Measurements from ENCODE around the gene GABRR1.
"Not testable (repeated sequence)": the region's sequence is repeated elsewhere in the genome, so short reads cannot be mapped to it uniquely, and the experiment has no call there.

The GABRR1 gene

DNA sequence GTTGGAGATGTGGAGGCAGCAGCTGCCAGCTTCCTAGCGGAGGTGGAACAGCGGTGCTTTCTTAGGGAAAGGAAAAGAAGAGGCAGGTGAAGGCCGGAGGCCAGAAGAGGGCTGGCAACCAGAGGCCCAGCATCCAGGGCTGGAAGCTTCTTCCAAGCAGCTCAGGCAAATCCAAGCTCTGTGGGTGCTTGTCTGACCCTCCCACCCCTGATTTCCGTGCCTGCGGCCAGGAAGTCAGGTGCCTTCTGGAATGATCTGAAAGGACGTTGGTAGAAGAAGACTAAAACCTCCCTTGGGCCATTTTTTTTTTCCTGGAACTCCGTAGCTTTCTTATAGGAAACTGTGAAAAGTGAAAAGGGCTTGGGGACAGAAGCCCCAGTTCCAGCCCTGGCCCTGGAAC is 33.1 kb upstream of the GABRR1 start:
- CTCF ChIA-PET = interaction anchor here (0.6 to 1.1 kb wide), 2 partner anchors 172 to 268 kb away, joined by 3 read pairs; no protein-coding TSS in a partner anchor
- DNase-seq (ENCODE audit: extremely low spot score) = no peak
- TF ChIP-seq FOXA1 (IDR thresholded peaks at IDR 0.05) (no peak), ARNT (IDR thresholded peaks at IDR 0.05) (no peak), L3MBTL2 (conservative IDR thresholded peaks at IDR 0.05) (no peak), HDGF (IDR thresholded peaks at IDR 0.05; ENCODE audit: borderline replicate concordance) (no peak), LEF1 (IDR thresholded peaks at IDR 0.05; ENCODE audit: borderline replicate concordance) (no peak), FOXK2 (IDR thresholded peaks at IDR 0.05) (no peak), NFRKB (IDR thresholded peaks at IDR 0.05) (no peak), CTBP1 (IDR thresholded peaks at IDR 0.05; ENCODE audit: borderline replicate concordance) (no peak), SUZ12 (IDR thresholded peaks at IDR 0.05) (no peak), TARDBP (IDR thresholded peaks at IDR 0.05) (no peak), ZNF384 (IDR thresholded peaks at IDR 0.05) (no peak)
- TF ChIP-seq, protein P1, sequence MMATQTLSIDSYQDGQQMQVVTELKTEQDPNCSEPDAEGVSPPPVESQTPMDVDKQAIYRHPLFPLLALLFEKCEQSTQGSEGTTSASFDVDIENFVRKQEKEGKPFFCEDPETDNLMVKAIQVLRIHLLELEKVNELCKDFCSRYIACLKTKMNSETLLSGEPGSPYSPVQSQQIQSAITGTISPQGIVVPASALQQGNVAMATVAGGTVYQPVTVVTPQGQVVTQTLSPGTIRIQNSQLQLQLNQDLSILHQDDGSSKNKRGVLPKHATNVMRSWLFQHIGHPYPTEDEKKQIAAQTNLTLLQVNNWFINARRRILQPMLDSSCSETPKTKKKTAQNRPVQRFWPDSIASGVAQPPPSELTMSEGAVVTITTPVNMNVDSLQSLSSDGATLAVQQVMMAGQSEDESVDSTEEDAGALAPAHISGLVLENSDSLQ (IDR thresholded peaks at IDR 0.05) = no peak
- POLR2A ChIA-PET = no interaction called here

DNA sequence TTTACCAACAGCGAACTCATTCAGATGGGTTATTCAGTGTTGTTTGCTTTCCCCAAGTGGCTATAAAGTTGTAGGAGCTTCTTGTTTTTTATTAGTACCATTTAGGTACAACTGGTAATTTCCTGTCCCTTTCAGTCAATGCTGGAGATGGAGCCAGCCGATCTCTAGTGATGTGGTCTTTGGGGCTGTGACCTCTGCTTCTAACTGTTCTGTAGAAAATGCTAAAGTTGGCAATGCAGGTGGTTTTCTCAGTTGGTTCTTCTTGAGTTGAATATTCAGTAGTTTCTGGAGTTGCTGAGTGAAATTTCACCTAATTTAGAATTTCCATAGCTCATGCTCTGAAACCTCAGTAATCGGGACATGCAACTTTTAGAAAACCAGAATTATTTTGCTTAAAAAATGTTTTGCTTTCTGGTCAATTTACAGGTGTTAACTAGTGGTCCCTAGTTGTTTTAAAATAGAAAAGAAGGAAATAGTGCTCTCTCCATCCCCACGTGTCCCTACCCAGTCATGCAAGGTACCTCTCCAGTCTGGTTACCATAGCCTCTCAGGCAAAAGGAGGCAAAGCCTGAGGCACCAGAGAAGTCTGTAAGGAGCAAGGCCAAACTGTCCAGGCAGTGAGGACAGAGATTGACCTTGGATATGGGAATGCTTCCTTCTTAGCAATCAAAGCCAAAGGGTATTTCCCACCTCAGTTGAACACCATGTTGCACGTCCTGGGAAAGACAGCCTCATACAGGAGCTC is 27.3 kb upstream of the GABRR1 start:
- no peak for DNase-seq (ENCODE audit: extremely low spot score)
- ChIA-PET POLR2A (interaction anchor here (0.6 kb wide), 1 partner anchor 254 kb away, joined by 3 read pairs; no protein-coding TSS in a partner anchor), CTCF (interaction anchor here (1.1 to 1.6 kb wide), 2 partner anchors 122 to 262 kb away, joined by 3 to 7 read pairs; no protein-coding TSS in a partner anchor)
- TF ChIP-seq FOXK2 (IDR thresholded peaks at IDR 0.05) (no peak), ZNF384 (IDR thresholded peaks at IDR 0.05) (no peak), SP1 (IDR thresholded peaks at IDR 0.05) (no peak)

DNA sequence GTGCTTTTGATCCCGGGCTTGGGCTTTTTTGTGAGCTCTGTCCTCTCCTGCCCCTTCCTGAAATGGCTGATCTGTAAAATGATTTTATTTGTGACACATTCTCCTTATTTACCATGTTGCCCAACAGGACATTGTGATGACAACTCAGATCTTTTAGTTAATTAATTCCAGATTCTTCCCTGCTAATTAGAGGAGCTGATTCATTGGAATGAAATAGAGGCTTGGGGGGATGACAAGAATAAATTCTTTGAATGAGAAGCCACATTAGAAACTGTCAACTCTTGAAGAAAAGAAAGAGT is 26.1 kb upstream of the GABRR1 start:
- ChIA-PET CTCF (interaction anchor here (0.6 to 1.6 kb wide), 6 partner anchors 8 to 260 kb away, joined by 3 to 7 read pairs (median 4); no protein-coding TSS in a partner anchor), POLR2A (no interaction called here)

DNA sequence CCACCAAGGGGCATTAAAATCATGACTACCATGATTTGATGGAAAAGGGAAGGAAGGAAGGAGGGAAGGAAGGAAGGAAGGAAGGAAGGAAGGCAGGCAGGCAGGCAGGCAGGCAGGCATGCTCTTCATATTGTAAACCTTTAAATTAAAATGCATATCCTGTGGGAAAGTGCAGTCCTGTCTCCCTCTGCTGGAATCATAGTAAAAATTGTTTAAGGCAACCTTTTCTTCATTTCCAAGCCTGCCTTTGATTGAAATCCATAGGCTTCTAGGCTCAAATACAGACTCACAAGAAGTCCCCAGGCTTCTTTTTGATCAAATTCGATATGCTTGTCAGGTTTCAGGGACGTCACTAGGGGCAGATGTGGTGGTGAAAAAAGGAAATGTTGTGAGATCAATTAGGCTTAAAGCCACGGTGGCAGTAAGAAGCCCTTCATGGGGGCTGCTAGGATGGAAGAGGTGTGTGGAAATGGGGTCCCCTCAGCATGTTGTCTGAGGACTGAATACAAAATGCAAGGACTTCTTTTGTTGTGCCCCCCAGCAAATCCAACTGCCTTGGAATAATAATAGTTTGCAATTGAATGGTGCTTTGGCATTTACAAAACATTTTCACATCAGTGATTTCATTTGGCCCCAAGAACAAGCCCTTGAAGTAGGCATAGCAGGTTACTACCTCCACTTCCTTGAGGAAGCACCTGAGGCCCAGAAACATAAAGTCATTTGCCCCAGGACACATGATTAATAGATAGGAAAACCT is 25.6 kb upstream of the GABRR1 start:
- POLR2A ChIA-PET = no interaction called here
- peak; percentile 57 for DNase-seq (ENCODE audit: extremely low spot score)
- no peak for TF ChIP-seq FOXA1 (IDR thresholded peaks at IDR 0.05)
- no peak for TF ChIP-seq FOXK2 (IDR thresholded peaks at IDR 0.05)
- TF ChIP-seq SUZ12 (IDR thresholded peaks at IDR 0.05) = no peak
- no peak for TF ChIP-seq ZNF384 (IDR thresholded peaks at IDR 0.05)
- TF ChIP-seq TARDBP (IDR thresholded peaks at IDR 0.05) = no peak
- no peak for TF ChIP-seq ELF4 (IDR thresholded peaks at IDR 0.05)
- TF ChIP-seq LEF1 (IDR thresholded peaks at IDR 0.05; ENCODE audit: borderline replicate concordance) = no peak
- no peak for TF ChIP-seq BHLHE40 (IDR thresholded peaks at IDR 0.05; ENCODE audit: borderline replicate concordance)
- no peak for TF ChIP-seq HDGF (IDR thresholded peaks at IDR 0.05; ENCODE audit: borderline replicate concordance)
- no peak for TF ChIP-seq L3MBTL2 (conservative IDR thresholded peaks at IDR 0.05)
- CTCF ChIA-PET = interaction anchor here (0.6 to 1.6 kb wide), 10 partner anchors 8 to 370 kb away, joined by 3 to 8 read pairs (median 4); no protein-coding TSS in a partner anchor

More for the DNA sequence above, 26.1 kb upstream of the GABRR1 start:
- TF ChIP-seq, protein P1 (IDR thresholded peaks at IDR 0.05) = no peak
- TF ChIP-seq NFRKB (IDR thresholded peaks at IDR 0.05) = no peak
- TF ChIP-seq CTBP1 (IDR thresholded peaks at IDR 0.05; ENCODE audit: borderline replicate concordance) = no peak
- TF ChIP-seq L3MBTL2 (conservative IDR thresholded peaks at IDR 0.05) = no peak
- TF ChIP-seq SUZ12 (IDR thresholded peaks at IDR 0.05) = no peak
- no peak for TF ChIP-seq HDGF (IDR thresholded peaks at IDR 0.05; ENCODE audit: borderline replicate concordance)
- TF ChIP-seq ARNT (IDR thresholded peaks at IDR 0.05) = no peak
- no peak for TF ChIP-seq ELF4 (IDR thresholded peaks at IDR 0.05)
- no peak for TF ChIP-seq ZNF384 (IDR thresholded peaks at IDR 0.05)
- no peak for TF ChIP-seq FOXA1 (IDR thresholded peaks at IDR 0.05)
- TF ChIP-seq BHLHE40 (IDR thresholded peaks at IDR 0.05; ENCODE audit: borderline replicate concordance) = no peak
- no peak for TF ChIP-seq TARDBP (IDR thresholded peaks at IDR 0.05)
- no peak for TF ChIP-seq FOXK2 (IDR thresholded peaks at IDR 0.05)
- TF ChIP-seq LEF1 (IDR thresholded peaks at IDR 0.05; ENCODE audit: borderline replicate concordance) = no peak
- no peak for TF ChIP-seq FOXM1 (IDR thresholded peaks at IDR 0.05; ENCODE audit: borderline replicate concordance)
- TF ChIP-seq SP1 (IDR thresholded peaks at IDR 0.05) = no peak
- no peak for DNase-seq (ENCODE audit: extremely low spot score)

DNA sequence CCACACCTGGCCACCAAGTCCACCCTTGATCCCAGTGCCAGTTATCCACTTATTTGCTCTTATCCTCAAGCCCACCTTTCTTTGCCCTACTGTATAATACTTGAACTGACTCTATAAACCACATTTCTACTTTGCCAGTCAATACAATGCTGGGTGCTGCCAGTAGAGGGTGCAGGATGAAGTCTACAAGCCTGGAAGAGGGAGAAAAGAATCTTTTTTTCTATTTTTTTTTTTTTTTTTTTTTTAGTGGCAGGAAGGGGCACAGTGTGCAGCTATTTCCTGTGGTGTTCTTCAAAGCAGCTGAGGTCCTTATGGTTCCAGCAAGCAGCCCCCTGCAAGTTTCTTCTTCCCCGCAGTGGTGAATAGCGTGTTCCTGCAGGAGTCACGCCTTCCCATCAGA is 22.2 kb upstream of the GABRR1 start:
- TF ChIP-seq ZNF384 (IDR thresholded peaks at IDR 0.05) = peak; percentile 74; the same call in 1 of the 2 replicates
- no peak for TF ChIP-seq TARDBP (IDR thresholded peaks at IDR 0.05)
- POLR2A ChIA-PET = no interaction called here
- peak; percentile 26 for DNase-seq (ENCODE audit: extremely low spot score)
- CTCF ChIA-PET = interaction anchor here (0.6 kb wide), 1 partner anchor 18 kb away, joined by 3 read pairs; no protein-coding TSS in a partner anchor

DNA sequence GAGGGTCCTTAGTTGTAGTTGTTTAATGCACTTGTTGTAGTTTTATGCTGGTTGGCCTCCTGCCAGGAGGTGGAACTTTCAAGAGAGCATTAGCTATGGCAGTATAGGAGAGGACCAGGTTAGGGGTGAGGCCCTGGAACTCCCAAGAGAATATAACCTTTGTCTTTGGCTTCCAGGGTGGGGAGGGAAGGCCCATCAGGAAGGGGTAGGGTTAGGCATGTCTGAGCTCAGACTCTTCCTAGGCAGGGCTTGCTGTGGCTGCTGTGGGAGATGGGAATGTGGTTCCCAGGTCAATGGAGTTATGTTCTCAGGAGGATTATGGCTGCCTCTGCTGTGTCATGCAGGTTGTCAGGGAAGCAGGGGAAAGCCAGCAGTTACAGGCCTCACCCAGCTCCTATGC is 20.0 kb upstream of the GABRR1 start:
- DNase-seq (ENCODE audit: extremely low spot score) = no peak
- ChIA-PET POLR2A (no interaction called here), CTCF (interaction anchor here (0.6 kb wide), 1 partner anchor 99 kb away, joined by 3 read pairs; no protein-coding TSS in a partner anchor)
- TF ChIP-seq TARDBP (IDR thresholded peaks at IDR 0.05) = no peak
- TF ChIP-seq CTBP1 (IDR thresholded peaks at IDR 0.05; ENCODE audit: borderline replicate concordance) = no peak
- no peak for TF ChIP-seq LEF1 (IDR thresholded peaks at IDR 0.05; ENCODE audit: borderline replicate concordance)
- no peak for TF ChIP-seq SP1 (IDR thresholded peaks at IDR 0.05)
- no peak for TF ChIP-seq SUZ12 (IDR thresholded peaks at IDR 0.05)
- TF ChIP-seq FOXA1 (IDR thresholded peaks at IDR 0.05) = no peak
- TF ChIP-seq L3MBTL2 (conservative IDR thresholded peaks at IDR 0.05) = no peak
- TF ChIP-seq BHLHE40 (IDR thresholded peaks at IDR 0.05; ENCODE audit: borderline replicate concordance) = no peak
- no peak for TF ChIP-seq ARNT (IDR thresholded peaks at IDR 0.05)
- TF ChIP-seq ZNF384 (IDR thresholded peaks at IDR 0.05) = no peak
- TF ChIP-seq ELF4 (IDR thresholded peaks at IDR 0.05) = no peak
- TF ChIP-seq HDGF (IDR thresholded peaks at IDR 0.05; ENCODE audit: borderline replicate concordance) = no peak
- TF ChIP-seq NFRKB (IDR thresholded peaks at IDR 0.05) = no peak
- TF ChIP-seq FOXM1 (IDR thresholded peaks at IDR 0.05; ENCODE audit: borderline replicate concordance) = no peak
- no peak for TF ChIP-seq FOXK2 (IDR thresholded peaks at IDR 0.05)
- TF ChIP-seq, protein P1 (IDR thresholded peaks at IDR 0.05) = no peak

DNA sequence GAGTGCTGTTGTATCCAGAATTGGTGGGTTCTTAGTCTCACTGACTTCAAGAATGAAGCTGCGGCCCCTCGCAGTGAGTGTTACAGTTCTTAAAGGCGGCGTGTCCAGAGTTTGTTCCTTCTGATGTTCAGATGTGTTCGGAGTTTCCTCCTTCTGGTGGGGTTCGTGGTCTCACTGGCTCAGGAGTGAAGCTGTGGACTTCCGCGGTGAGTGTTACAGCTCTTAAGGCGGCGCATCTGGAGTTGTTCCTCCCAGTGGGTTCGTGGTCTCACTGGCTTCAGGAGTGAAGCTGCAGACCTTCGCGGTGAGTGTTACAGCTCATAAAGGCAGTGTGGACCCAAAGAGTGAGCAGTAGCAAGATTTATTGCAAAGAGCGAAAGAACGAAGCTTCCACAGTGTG is 16.4 kb upstream of the GABRR1 start:
- DNase-seq (ENCODE audit: extremely low spot score); POLR2A ChIA-PET; CTCF ChIA-PET: not testable (repeated sequence)
